ENCODE data around the gene RGL1.

RGL1 gene

GRCh38 chr1:183911285-183911684 lies 106.4 kb downstream of the RGL1 start:
- in situ Hi-C loops (cut with MboI; ENCODE audit: low sequenced_read_pairs) = no loop called here

DNA sequence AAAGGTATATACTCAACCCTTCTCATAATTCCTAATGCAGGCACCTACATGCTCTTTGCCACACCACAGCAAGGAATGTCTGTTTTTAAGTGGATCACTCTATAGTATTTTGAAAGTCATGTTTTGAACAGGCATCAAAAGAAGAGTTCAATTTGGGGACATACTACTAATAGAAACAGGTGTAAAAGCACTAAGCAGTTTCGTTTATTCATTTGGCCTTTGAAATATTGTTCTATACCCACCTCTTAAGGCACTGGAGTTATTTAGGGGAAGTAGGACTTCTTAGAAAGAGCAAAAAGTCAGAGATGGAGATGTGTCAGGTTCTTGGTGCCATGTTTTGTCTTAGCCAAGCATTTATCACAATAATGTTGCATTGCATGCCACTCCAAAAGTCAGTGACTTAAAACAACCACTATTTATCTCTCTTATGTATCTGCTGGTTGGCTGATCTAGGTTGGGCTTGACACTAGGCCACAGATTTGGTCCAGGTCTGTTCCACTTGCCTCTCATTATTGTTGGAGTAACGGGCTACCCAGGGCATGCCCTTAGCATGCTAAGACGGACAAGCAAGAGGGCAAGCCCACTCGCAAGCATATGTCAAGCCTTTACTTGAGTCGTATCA lies 107.5 kb downstream of the RGL1 start:
- in situ Hi-C loops (cut with MboI; ENCODE audit: low sequenced_read_pairs) = no loop called here

- in situ Hi-C loops (cut with MboI; ENCODE audit: low sequenced_read_pairs) = no loop called here
Observed at GRCh38 chr1:183913567-183913993, 108.7 kb downstream of the RGL1 start.

DNA sequence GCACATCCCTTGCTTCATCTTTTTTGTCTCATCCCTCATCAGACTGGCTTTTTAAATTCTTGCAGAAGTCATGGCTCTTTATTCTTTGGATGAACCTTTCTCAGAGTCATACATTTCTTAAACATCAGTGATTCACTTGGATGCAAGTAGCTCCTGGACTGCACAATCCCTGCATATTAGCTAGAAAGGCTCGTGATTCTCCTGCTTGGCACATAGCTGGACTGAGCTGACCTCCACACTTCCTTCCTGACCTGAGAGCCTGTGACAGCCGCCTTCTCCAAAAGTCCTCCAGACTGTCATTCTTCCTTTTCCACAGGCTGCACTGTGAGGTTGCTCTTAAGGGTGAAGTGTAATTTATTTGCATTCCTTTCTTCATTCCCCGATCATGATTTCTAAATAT lies 109.4 kb downstream of the RGL1 start:
- in situ Hi-C loops (cut with MboI; ENCODE audit: low sequenced_read_pairs) = no loop called here

GRCh38 chr1:183914891-183915290 lies 110.0 kb downstream of the RGL1 start:
- in situ Hi-C loops (cut with MboI; ENCODE audit: low sequenced_read_pairs) = no loop called here

DNA sequence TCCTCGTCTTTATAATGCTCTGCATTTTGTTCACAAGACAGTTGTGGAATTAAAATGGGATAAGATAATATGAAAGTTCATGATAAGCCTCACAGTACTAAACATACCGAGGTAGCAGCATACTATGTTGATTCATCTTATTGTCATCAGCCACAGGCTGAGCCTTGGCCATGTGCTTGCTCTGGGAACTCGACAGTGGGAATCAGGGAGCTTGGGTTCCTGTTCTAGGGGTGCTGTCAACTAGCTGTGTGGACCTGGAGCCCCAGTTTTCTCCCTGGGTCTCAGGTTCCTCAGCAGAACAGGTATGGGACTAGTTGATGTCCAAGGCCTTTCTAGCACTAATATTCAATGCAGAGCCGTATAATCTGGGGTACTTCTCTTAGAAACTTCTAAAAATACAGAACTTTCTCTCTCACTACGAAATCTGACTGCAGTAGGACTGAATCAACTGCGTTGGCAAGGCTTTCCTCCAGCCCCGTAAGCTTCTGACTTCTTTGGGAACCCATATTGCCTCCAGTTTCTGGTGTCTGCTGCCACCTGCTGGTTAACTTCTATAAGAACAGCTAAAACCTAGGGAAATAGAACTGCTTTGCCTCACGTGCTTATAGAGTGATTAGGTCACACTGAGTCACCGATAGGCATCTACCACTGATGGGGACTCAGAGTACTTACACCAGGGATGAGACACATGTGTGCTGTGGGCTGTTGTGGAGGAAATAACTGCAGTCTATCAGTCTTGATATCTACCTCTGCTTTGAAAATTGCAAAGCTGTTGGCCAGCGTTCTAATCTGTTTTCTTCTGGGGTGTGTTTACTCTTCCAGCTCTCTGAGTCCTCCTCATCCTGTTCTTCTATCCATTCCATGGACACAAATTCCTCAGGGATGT lies 110.9 kb downstream of the RGL1 start:
- in situ Hi-C loops (cut with MboI; ENCODE audit: low sequenced_read_pairs) = no loop called here

DNA sequence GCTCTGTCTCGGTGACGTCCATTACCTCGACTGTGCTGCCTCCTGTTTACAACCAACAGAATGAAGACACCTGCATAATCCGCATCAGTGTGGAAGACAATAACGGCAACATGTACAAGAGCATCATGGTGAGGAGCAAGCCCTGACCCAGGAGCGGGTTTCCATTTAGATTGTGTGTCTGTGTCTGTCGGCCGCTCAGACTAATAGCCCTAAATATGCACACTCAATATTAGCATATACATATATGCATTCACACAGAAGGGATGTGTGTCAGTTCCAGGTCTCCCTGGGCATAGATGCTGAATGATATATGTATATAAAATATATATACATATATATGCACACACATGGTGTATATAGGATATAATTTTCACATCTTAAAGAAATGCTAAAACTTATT lies 111.7 kb downstream of the RGL1 start:
- in situ Hi-C loops (cut with MboI; ENCODE audit: low sequenced_read_pairs) = no loop called here

GRCh38 chr1:183918589-183918988 lies 113.7 kb downstream of the RGL1 start:
- in situ Hi-C loops (cut with MboI; ENCODE audit: low sequenced_read_pairs) = no loop called here

DNA sequence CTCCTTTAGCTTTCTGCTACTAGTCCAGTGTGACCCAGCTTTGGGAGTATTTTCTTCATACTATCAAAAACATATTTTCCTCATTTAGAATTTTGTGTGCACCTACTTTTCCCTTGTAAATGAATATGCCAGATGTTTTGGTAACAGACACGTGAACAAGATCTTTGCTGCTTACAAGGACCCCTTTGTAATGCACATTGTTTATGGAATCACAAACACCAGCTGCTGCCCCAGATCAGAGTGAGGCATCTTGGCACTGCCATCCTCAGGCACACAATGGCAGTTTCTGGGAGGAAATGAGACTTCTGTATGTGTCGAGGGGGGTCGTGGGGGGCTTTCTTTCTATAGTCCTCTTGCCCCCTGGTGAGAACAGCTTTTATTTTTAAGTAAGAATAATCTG lies 115.7 kb downstream of the RGL1 start:
- in situ Hi-C loops (cut with MboI; ENCODE audit: low sequenced_read_pairs) = no loop called here

- in situ Hi-C loops (cut with MboI; ENCODE audit: low sequenced_read_pairs) = no loop called here
Observed at GRCh38 chr1:183922197-183922596, 117.3 kb downstream of the RGL1 start.

GRCh38 chr1:183925947-183926346 lies 121.0 kb downstream of the RGL1 start:
- in situ Hi-C loops (cut with MboI; ENCODE audit: low sequenced_read_pairs) = no loop called here

- in situ Hi-C loops (cut with MboI; ENCODE audit: low sequenced_read_pairs) = no loop called here
Observed at GRCh38 chr1:183926983-183927382, 122.1 kb downstream of the RGL1 start.

DNA sequence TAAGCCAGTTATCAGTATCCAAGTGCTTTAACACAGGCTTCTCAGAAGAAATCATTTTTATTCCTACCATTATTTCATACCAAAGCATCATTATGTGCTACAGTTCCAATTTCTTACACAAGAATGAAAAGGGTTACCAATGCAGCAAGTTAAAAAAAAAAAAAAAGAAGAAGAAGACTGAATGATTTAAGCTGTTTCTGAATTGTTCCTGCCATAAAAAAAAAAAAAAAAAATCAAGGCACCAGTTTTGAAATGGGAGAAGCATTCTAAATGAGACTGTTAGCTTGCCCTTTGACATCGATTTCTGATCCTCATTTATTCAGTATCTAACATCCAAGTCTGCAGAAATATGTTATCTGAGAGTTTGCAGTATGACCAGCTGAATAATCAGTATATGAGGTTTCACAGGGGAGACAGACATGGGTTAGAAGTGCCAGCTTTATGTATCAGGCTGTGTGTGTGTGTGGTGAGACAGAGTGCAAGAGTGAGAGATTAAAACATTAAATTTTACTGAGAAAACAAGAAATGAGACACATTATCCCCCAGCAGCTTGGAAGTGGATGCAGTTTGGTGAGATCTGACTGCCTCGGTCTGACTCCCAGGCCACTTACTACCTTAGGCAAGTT lies 126.8 kb downstream of the RGL1 start:
- in situ Hi-C loops (cut with MboI; ENCODE audit: low sequenced_read_pairs) = no loop called here

DNA sequence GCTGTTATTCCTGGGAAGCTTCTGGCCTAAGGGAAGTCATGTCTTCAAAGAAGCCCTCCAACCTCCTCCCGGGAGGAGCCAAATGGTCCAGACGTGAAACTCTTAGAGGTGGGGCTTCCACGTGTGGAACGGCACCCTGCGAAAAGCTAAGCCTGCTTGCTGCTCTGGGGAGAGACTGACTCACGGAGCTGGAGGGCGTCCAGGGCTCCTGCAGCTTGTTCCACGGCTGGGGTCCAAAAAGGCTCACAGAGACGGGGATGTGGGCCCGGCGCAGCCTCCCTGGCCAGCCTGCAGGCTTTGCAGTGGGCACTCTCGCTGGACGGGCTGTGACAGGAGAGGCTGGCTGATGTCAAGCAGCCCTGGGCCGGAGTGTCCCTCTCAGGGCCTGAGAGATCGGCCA lies 127.5 kb downstream of the RGL1 start:
- in situ Hi-C loops (cut with MboI; ENCODE audit: low sequenced_read_pairs) = no loop called here

DNA sequence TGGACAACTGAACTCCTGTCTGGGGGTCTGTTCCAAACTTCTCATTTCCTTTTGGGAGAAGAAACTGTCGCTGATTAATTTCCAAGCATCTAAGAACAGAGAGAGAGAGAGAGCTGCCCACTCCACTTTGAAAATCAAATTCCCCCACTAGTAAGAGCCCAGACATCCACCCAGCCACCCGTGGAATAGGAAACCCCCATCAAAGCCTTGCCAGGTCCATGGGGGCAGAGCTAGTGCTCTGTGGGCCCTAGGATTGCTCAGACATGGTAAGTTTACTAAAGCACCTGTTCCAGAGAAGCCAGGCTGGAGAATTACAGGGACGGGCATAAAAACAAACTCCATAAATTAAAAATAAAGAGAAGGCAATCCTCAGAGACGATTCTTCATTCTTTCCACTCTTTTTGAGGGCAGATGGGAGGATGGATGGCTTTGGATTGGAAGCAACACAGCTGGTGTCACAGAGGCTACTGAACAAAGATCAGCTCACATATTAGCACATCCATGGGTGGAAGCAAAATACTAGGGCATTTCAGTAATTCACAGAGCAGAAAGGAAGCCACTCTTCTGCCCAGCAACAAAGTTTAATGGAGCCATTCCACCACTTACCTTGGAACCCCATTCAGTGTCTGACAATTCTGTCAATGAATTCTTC lies 128.7 kb downstream of the RGL1 start:
- in situ Hi-C loops (cut with MboI; ENCODE audit: low sequenced_read_pairs) = no loop called here

DNA sequence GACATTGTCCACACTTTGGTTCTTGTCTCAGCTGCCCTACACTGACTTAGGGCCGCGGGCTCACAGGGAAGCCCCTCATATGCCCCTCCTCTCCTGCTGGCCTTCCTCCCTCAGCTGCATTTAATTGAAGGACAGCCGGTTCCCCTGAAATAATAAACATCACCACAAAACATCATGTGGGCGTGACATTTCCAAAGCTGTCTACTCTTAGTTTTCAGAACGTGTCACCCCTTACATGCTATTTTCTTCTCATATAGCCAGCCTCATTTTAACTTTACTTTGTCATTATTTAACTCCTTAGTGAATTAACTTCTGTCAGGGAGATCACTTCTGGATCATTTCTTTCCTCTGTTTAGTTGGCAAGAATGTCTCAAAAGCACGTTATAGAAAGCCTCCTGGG lies 129.4 kb downstream of the RGL1 start:
- in situ Hi-C loops (cut with MboI; ENCODE audit: low sequenced_read_pairs) = no loop called here

GRCh38 chr1:183936009-183936408 lies 131.1 kb downstream of the RGL1 start:
- in situ Hi-C loops (cut with MboI; ENCODE audit: low sequenced_read_pairs) = no loop called here

DNA sequence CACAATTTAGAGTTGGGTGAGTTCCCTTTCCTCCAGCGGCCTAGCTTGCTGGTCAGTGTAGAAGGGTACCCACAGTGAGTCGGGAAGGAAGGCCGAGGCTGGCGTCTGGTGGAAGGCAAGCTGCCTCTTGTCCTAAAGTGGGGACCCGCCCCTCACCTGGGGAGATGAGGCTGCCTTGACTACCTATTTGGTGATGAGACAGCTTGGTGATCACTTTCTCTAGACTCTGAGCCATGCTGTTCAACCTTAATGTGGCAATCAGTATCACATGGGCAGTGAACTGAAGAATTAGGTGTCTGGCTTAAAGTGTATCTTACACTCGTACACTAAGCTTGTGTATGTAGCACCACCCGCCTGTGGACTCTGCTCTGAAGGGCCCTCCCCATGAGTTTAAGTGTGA lies 131.9 kb downstream of the RGL1 start:
- in situ Hi-C loops (cut with MboI; ENCODE audit: low sequenced_read_pairs) = no loop called here

- in situ Hi-C loops (cut with MboI; ENCODE audit: low sequenced_read_pairs) = no loop called here
Observed at GRCh38 chr1:183937611-183938010, 132.7 kb downstream of the RGL1 start.

GRCh38 chr1:183941001-183941400 lies 136.1 kb downstream of the RGL1 start:
- in situ Hi-C loops (cut with MboI; ENCODE audit: low sequenced_read_pairs) = no loop called here

DNA sequence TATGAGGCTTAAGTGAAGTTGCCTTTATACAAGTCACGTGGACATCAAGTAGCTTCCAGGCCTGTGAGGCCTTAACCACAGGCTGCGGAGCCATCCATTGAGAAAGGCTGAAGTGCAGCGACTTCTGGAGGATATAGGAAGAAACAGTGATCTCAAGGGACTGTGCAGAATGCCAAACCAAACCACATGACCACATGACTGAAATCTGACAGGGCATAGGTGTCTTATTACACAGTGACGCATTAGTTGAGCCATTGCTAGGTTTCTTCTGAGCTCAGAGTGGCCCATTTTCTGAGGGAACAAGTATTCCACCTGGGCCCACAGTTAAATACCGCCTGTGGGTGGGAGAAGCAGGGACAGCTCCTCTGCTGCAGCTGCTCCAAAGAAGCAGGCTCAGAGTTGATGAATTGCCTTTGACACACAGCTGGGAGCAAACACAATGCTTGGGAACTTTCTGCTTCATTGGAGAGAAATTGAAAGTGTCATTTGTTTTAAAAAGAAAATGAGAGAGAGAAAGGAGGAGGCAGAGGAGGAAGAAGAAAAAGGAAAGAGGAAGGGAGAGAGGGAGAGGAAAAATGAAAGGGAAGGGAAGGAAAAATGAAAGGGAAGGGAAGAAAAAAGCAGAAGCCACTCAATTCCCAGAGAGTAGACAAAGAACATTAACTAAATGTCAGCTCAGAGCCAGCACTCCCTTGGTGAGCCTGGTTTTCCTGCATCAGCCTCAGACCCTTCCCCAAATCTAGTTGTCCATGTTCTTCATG lies 138.2 kb downstream of the RGL1 start:
- in situ Hi-C loops (cut with MboI; ENCODE audit: low sequenced_read_pairs) = no loop called here

All from hTERT RPE-1 (cell line).